Measurements from ENCODE around the gene RERE.

- TF ChIP-seq, protein P1, sequence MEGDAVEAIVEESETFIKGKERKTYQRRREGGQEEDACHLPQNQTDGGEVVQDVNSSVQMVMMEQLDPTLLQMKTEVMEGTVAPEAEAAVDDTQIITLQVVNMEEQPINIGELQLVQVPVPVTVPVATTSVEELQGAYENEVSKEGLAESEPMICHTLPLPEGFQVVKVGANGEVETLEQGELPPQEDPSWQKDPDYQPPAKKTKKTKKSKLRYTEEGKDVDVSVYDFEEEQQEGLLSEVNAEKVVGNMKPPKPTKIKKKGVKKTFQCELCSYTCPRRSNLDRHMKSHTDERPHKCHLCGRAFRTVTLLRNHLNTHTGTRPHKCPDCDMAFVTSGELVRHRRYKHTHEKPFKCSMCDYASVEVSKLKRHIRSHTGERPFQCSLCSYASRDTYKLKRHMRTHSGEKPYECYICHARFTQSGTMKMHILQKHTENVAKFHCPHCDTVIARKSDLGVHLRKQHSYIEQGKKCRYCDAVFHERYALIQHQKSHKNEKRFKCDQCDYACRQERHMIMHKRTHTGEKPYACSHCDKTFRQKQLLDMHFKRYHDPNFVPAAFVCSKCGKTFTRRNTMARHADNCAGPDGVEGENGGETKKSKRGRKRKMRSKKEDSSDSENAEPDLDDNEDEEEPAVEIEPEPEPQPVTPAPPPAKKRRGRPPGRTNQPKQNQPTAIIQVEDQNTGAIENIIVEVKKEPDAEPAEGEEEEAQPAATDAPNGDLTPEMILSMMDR (conservative IDR thresholded peaks at IDR 0.05): no peak
- TF ChIP-seq EZH2 (IDR thresholded peaks at IDR 0.05; ENCODE audit: low read depth): no peak
Measured at GRCh38 chr1:8574985-8575384, 242.5 kb downstream of the RERE start.

All from PC-9 (cell line).